GM18907 (cell line): ENCODE results near the gene FIBCD1.
A peak's percentile ranks its signal among the peaks of the same experiment; 100 is the strongest.
"Not testable (repeated sequence)": the region's sequence is repeated elsewhere in the genome, so short reads cannot be mapped to it uniquely, and the experiment has no call there.

Experiments
- ATAC-seq: cut with Tn5 transposase; IDR thresholded peaks from one replicate; pipeline ENCODE4 v1.9.1; 2021; ENCODE audit warnings: mild to moderate bottlenecking, moderate library complexity; ENCODE audit not compliant: unreplicated experiment

Gene FIBCD1

DNA sequence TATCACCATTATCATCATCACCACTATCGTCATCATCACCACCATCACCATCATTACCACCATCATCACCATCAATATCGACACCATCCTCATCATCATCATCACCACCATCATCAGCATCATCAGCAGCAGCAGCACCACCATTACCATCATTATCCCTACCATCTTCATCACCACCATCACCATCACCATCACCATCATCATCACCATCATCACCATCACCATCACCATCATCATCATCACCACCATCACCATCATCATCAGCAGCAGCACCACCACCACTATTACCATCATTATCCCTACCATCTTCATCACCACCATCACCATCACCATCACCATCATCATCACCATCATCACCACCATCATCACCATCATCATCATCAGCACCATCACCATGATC lies 15.9 kb upstream of the FIBCD1 start:
- ATAC-seq = not testable (repeated sequence)

DNA sequence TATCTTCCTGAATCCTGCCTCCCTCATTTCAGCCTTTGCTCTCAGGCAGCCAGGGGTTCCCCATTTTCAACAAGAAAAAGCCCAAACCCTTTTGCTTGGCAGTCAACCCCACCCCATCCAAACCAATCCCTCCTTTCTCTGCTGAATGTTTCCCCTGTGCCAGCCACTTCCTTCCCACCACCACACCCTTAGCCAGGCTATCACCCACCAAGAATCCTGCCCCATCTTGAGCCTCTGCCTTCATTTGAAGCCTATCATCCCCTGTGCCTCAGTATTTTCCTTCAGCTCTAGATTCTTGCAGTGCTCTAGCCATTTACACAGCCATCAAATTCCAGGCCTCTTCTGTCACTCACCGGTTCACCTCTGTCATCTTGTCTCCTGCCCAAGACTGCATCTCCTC lies 15.3 kb upstream of the FIBCD1 start:
- ATAC-seq = no peak

DNA sequence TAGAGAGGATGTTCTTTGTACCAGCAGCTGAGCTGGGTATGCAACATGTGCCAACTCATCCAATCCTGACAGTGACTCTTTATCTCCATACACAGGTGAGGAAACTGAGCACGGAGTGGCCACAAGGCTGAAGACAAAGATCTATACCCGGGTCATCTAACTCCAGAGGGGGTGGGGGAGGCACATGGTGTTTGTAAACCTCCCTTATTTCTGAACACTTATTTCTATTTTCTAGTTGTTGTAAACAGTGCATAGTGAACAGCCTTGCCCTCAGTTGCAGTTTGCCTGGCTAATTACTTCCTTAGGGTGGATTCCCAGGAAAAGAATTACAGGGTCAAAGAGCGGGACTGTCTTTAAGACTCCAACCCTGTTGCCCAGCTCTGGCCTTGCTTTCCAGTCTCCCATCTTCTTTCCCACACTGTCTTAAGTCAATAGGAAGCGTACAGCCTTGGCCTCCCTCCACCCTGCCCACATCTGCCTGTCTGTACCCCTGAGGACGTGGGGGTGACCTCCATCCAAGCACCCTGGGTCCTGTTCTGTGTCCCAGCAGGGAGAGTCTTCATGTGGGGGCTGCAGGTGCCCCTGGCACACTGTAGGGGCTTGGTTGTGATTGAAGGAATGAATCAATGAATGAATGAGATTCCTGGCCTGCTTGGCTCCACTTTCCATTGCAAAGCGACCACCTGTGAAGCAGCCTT lies 13.2 kb upstream of the FIBCD1 start:
- no peak for ATAC-seq

DNA sequence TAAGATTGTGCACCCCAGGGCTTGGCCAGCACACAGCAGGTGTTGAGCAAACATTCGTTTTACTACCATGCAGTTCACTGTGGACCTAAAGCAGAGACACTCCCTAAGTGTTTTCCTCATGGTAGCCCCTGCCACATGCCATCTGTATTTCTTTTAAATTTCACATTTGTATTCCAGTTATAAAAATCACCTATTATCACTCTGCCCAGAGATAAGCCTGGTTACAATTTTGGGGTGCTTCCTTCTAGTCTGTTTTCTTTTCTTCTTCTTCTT lies 10.9 kb upstream of the FIBCD1 start:
- ATAC-seq = no peak

DNA sequence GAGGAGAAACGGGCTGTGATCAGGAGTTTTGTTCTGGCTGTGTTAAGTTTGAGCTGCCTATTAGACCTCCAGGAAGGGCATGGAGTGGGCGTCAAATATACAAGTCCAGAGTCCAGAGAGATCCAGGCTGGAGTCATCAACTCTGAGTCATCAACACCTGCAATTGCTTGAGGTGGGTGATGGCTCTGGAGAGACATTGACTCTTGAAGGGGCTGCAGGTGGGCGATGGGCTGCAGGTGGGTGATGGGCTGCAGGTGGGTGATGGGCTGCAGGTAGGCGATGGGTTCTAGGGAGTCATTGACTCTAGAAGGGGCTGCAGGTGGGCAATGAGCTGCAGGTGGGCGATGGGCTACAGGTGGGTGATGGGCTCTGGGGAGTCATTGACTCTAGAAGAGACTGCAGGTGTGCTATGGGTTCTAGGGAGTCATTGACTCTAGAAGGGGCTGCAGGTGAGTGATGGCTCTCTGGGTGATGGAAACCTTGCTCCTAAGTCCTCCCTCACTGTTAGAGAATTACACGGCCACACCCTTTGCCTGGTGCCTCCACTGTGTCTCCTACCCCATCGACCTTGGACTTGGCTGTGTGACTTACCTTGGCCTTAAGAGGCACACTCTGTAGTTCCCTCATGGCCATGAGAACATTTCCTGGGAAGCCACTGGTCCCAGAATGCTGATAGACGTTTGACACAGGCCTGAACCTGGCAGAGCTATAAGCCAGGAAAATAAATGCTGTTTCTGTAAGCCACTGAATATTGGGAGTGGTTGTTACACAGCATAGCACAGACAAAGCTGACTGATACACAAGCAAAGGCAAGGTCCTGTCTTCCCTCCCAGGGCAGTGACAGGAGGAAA lies 10.4 kb upstream of the FIBCD1 start:
- ATAC-seq = no peak

DNA sequence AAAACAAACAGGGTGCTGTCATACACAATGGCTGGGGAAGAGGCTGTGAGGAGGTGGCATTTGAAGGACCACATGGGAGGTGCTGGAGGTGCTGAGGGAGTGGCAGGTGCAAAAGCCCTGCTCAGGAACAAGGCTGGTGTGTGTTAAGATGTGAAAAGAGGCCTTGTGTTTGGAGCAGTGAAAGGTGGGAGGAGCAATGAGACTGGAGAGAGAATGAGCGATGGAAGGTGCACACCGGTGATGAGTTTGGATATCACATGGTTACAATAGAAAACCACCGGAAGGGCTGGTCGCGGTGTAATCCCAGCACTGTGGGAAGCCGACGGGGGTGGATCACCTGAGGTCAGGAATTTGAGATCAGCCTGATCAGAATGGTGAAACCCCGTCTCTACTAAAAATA lies 9.2 kb upstream of the FIBCD1 start:
- no peak for ATAC-seq

DNA sequence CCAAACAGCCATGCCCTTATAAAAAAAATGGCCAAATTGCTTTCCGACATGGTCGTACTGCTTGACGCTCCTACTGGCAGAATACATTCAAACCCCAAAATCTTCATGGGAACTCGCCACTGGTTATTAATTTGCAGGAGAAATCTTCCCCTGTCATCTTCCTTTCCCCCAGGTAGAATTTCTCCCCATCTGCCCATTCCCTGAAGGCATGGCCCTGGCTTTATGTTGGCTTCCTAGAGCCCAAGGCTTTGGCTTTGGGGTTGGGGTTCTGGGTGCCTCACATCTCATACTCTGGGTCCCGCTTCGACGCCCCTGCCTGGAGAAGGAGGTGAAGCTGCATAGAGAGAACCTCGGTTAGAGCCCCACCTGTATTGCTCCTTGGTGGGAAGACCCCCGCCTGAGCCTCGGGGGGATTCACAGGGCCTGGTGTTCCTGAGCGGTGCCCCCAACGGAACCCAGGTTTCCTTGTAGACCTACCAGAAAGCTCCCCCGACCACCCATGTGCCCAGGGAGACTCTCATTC lies 8.6 kb upstream of the FIBCD1 start:
- ATAC-seq = no peak

DNA sequence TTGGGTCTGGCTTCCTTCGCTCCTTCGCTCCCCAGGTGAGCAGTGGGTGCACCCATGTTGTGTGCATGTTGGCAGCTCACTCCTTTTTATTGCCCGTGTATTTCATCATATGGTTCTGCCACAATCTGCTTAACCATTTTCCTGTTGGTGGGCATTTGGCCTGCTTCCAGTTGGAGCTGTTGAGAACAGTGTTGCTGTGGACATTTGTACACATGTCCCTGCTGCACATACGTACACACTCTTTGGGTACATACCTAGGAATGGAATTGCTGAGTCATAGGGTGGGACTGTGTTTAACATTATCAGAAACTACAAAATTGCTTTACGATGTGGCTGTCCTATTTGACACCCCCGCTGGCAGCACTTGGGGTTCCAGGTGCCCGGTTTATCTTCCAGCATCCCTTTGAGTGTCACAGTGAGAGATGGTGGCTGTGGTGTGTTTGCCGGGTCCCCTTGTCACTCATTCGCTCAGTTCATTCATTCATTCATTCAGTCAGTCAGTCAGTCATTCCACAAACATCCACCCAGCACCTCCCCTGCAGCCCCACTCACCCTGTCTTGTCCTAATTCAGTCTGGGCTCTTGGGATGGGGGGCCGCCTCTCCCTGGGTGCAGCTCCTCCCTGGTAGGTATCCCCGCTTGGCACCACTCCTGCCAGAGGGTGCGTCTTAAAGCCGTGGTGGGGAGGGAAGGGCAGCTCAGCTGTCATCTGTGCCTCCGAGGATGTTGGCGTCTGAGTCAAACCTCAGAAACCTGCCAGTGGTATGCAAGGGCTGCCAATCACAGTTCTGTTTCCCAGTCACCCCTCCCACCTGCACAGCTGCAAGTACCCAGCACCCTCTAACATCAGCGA lies 7.9 kb upstream of the FIBCD1 start:
- no peak for ATAC-seq

DNA sequence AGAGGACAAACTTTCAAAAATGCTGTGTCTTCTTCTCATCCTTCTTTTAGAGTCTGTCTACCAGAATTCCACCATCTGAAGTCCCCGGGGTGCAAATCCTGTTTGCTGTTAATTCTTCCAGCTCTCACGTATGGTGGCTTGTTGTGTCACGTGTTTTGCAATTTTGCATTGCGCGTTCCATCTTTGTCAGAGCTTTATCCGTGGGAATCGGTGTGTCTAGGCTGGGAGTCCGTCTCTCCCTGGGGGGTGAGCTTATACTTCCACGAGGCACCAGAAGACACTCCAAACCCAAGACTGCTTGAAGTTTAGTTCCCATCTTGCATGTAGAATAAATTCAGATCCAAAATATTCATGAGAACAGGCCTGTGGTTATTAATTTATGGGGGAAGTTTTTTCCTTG lies 6.1 kb upstream of the FIBCD1 start:
- ATAC-seq = no peak

DNA sequence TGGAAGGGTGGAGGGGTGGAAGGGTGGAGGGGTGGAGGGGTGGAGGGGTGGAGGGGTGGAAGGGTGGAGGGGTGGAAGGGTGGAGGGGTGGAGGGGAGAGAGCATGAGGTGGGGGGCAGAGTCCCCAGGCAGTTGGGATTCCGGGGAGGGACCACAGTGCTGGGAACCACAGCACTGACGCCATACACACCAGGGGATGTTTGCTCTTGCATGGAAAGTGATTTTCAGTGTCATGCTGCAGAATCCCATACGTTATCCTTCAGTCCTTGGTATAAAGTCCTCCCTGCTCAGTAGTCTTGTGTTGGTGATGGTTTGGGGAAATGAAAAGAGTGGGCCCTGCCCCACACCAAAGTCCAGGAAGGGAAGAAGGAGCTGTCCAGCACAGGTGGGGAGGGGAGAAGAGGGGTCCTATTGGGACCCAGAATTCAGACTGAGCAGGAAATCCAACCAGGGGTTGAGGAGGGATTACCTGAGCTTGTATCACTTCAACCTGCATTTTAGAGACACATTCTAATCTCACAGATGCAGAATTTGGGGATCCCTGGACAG lies 5.5 kb upstream of the FIBCD1 start:
- no peak for ATAC-seq

DNA sequence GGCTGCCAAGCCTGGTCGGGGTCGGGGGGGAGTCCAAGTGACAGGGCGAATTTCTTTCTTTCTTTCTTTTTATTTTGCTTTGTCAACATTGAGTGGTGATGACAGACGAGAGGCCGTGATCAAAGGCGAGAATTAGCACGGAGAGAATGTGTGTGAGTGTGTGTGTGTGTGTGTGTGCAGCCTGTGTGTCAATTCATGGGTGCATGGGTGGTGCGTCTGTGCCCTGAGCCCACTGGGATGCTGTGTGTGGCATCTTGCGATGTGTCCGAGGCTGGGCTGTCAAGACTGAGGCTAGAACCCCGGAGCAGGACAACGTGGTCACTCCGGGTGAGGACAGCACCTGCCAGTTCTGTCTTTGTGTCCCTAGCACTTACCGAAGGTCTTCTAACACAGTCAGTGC lies 4.7 kb upstream of the FIBCD1 start:
- ATAC-seq = no peak

DNA sequence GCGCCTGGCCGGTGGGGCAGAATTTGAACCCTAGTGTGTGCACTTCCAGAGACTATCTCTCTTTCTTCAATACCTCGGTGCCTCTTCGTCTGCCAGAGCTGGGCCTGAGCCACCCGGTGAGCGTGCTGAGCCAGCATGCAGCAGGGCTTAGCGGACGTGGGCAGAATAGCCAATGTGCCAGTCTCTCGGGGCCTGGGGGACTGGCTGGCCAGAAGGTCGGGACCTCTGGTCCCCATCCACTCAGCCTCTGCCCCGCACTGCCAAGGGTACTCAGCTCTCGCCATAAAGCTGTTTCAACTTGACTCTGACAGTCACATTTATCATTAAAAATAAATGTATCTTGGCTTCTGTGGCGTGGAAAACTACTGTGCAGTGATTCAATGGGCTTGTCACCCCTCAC lies 4.2 kb upstream of the FIBCD1 start:
- no peak for ATAC-seq

DNA sequence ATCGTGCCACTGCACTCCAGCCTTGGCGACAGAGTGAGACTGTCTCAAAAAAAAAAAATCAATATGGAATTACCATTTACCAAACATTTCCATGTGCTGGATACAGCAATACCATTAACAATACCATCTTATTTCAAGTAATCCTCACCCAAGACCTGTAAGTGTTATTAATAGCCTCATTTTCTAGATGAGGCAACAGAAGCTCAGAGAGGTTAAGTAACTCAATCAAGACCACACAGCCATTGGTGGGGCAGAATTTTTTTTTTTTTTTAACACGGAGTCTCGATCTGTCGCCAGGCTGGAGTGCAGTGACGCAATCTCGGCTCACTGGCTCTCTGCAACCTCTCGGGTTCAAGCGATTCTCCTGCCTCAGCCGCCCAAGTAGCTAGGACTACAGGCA lies 3.6 kb upstream of the FIBCD1 start:
- no peak for ATAC-seq

DNA sequence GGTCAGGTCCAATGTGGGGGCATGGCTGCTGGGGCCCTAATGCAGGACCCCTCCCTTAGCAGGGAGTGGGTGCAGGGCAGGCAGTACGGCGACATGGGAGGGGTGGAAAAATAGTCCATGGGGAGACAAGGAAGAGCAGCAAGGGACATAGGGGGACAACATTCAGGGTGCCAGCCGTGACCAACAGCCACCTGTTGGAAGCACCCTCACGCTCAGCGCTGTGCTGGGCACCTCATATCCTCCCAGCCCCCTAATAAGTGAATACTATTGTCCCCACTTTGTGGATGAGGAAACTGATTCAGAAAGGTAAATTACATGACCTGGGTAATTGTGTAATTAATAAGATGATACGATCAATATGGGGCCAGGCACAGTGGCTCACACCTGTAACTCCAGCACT lies 3.0 kb upstream of the FIBCD1 start:
- ATAC-seq = no peak

DNA sequence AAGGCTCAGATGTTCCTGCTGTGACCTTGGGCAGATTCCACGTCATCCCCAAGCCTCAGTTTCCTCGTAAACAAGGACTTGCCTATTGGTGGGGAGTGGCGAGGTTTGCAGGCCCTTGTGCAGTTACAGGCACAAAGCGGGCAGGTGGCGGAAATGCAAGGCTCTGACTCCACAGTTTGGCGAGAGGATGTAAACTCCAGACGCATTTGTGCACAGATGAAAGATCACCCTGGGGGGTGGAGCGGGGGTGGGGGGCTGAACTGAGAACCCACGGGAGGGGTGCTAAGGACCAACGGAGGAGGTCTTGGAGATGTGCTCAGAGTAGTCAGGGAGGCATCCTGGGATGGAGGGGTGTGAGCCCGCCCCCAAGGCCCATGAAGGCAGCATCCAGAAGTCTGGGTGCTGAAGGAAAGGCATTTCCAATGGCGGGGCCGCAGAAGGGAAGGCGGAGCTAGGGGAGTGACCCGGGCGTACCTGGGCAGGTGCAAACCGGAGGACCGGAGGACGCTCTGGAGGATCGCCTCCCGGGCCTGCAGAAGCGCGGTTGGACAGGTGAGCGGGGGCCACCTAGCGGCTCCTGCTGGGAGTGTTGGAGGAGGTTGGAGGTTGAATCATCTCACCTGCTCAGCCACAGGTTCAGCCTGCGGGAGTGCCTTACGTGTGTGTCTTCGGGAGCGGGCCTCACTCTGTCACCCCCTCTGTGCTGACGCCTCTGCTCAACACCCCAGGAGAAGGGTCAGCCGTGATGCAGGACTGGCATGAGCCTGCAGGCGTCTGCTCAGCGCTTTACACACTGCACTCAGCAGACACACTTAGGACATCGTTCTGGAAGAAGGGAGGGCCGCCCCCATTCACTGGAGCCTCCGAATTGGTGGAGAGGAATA lies 1.9 kb upstream of the FIBCD1 start:
- peak; percentile 52 for ATAC-seq

DNA sequence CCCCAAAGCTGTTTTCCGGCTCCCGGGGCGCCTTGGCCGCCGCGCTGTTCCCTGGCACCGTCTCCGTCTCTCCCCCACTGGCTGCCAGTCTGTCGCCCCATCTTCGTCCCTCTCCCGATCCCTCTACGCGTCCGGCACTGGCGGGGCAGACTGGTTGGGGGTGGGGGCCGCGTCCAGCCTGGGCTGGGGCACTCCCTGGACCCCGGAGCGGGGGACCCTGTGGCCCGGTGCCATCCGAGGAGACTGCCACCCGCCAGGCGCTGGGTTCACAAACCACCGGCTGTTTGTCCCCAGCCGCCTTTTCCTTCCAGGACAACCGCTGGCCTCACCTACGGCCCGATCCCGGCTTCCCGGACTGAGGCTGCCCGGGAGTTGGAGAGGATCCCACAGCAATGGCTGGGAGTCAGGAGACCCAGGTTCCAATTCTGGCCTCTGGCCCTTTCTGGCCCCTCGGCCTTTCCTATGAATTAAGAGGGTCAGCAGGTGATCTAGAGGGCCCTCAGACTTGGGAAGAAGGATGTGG lies 1.0 kb upstream of the FIBCD1 start:
- ATAC-seq = no peak

DNA sequence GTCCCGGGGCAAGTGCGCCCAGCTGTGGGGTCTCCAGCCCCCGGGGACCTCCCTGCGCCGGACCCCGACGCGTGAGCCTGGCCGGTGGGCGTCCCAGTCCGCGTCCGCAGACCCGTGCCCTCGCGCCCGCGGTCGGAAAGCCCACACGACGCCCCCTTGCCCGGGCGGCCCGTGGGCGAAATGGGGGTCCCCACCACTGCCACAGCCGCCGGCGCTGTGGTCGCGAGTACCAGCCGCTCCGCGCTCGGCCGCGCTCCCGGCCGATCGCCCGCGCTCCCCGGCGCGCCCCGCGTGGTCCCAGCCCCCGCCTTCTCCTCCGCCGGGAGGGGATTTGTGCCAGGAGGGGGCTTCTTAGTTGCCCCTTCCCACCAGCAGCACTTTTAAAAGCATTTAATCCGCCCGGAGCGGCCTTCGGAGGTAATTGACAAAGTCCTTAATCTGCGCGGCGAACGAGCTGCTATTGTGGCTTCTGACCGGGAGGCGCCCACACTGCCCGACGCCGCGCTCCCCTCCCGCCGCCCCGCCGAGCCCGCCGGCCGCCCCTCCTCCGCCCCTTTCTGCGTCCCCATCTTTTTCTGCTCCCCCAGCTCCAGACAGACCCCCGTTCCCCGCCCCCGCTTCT lies 469 bp upstream of the FIBCD1 start:
- ATAC-seq = no peak

DNA sequence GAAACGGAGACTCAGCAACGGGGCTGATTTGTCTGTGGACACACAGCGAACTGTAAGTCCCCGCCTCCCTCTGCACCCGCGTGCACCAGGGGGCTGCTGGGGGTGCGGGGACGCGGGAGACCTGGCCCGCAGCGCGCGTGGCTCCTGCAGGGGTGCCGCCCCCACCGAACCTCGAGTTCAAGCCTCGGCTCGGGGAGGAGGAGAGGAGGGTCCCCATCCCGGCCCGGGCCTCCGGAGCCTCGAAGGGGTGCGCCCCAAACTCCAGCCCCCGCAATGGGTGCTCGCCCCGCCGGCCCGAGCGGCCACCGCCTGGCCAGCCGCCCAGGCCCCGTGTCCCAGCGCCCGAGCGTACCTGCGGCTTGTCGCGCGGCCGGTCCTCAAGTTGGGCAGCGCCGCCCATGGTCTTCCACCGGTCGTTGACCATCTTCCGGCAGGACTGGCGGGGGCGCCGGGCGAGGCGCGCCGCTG lies 829 bp downstream of the FIBCD1 start:
- no peak for ATAC-seq
